OCI-LY1 (cell line): ENCODE results near the gene ACMSD.

Source experiments
- H2AFZ ChIP-seq: fragments of 200-600 bp; sonication (generic), shearing (Covaris generic); 2 replicates; pipeline ENCODE4 v1.6.0; 2014; ENCODE audit warnings: antibody characterized with exemption, mild to moderate bottlenecking, low read length
- H3F3A ChIP-seq: fragments of 200-600 bp; sonication (generic), shearing (Covaris generic); 2 replicates; pipeline ENCODE4 v1.6.0; 2014; ENCODE audit warnings: mild to moderate bottlenecking, antibody characterized with exemption, low read length, moderate library complexity; ENCODE audit not compliant: insufficient read depth
- H3K27ac ChIP-seq: fragments of 200-600 bp; sonication (generic); 2 replicates; pipeline ENCODE4 v1.5.1; 2014; ENCODE audit warnings: low read length, mixed run types, mild to moderate bottlenecking, low read depth; ENCODE audit not compliant: poor library complexity, severe bottlenecking
- H3K27me3 ChIP-seq: fragments of 200-600 bp; sonication (generic); 2 replicates; pipeline ENCODE4 v1.6.0; 2014; ENCODE audit warnings: antibody characterized with exemption, mild to moderate bottlenecking, low read length, moderate library complexity; ENCODE audit not compliant: insufficient read depth
- H3K36me3 ChIP-seq: fragments of 200-600 bp; sonication (generic); 2 replicates; pipeline ENCODE4 v1.6.1; 2014; ENCODE audit warnings: mild to moderate bottlenecking, antibody characterized with exemption, low read length, moderate library complexity, mixed read lengths; ENCODE audit not compliant: insufficient read depth
- H3K4me1 ChIP-seq: fragments of 200-600 bp; sonication (generic); 2 replicates; pipeline ENCODE4 v1.5.1; 2014; ENCODE audit warnings: mild to moderate bottlenecking, low read length, moderate library complexity; ENCODE audit not compliant: insufficient read depth, severe bottlenecking
- H3K4me2 ChIP-seq: fragments of 200-600 bp; sonication (generic), shearing (Covaris generic); 2 replicates; pipeline ENCODE4 v1.6.1; 2014; ENCODE audit warnings: low read length
- H3K4me3 ChIP-seq: fragments of 200-600 bp; sonication (generic); 2 replicates; pipeline ENCODE4 v1.5.1; 2014; ENCODE audit warnings: low read length, low read depth, mild to moderate bottlenecking, mixed read lengths; ENCODE audit not compliant: poor library complexity, severe bottlenecking
- H3K79me2 ChIP-seq: fragments of 200-600 bp; shearing (Covaris generic); 2 replicates; pipeline ENCODE4 v1.6.1; 2016; ENCODE audit warnings: mixed run types, low read length, mixed read lengths; ENCODE audit not compliant: insufficient read depth
- H3K9ac ChIP-seq: fragments of 200-600 bp; sonication (generic), shearing (Covaris generic); 2 replicates; pipeline ENCODE4 v1.6.1; 2014; ENCODE audit warnings: mild to moderate bottlenecking, low read length, mixed read lengths
- H3K9me2 ChIP-seq: fragments of 200-600 bp; sonication (generic), shearing (Covaris generic); 2 replicates; pipeline ENCODE4 v1.6.1; 2014; ENCODE audit warnings: low read depth, mild to moderate bottlenecking, low read length, mixed read lengths
- H3K9me3 ChIP-seq: fragments of 200-600 bp; shearing (Covaris generic); 2 replicates; pipeline ENCODE4 v1.6.1; 2014; ENCODE audit warnings: low read length, mixed read lengths
- H4K20me1 ChIP-seq: fragments of 200-600 bp; sonication (generic), shearing (Covaris generic); 2 replicates; pipeline ENCODE4 v1.6.0; 2016; ENCODE audit warnings: mild to moderate bottlenecking, low read length; ENCODE audit not compliant: insufficient read depth
- EZH2 ChIP-seq: fragments of 200-600 bp; sonication (generic), shearing (Covaris generic); IDR thresholded peaks from 2 replicates; pipeline ENCODE4 v1.8.0; 2017; ENCODE audit warnings: borderline replicate concordance, mixed run types, mild to moderate bottlenecking, antibody characterized with exemption, low read length, moderate library complexity, mixed read lengths
- TF ChIP-seq, protein P1 (sequence below): fragments of 200-600 bp; sonication (generic), shearing (Covaris generic); IDR thresholded peaks from 2 replicates; pipeline ENCODE4 v1.5.1; 2017; ENCODE audit warnings: mild to moderate bottlenecking, antibody characterized with exemption, low read length, moderate library complexity, mixed read lengths

Gene ACMSD

GRCh38 chr2:134852518-134852917, 14.1 kb downstream of the ACMSD start:
- TF ChIP-seq, protein P1, sequence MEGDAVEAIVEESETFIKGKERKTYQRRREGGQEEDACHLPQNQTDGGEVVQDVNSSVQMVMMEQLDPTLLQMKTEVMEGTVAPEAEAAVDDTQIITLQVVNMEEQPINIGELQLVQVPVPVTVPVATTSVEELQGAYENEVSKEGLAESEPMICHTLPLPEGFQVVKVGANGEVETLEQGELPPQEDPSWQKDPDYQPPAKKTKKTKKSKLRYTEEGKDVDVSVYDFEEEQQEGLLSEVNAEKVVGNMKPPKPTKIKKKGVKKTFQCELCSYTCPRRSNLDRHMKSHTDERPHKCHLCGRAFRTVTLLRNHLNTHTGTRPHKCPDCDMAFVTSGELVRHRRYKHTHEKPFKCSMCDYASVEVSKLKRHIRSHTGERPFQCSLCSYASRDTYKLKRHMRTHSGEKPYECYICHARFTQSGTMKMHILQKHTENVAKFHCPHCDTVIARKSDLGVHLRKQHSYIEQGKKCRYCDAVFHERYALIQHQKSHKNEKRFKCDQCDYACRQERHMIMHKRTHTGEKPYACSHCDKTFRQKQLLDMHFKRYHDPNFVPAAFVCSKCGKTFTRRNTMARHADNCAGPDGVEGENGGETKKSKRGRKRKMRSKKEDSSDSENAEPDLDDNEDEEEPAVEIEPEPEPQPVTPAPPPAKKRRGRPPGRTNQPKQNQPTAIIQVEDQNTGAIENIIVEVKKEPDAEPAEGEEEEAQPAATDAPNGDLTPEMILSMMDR = no peak
- Histone ChIP-seq H3K4me2 (no peak overlapping the region), H3F3A (no peaks in the 10 kb centered on the region), H2AFZ (no peak overlapping the region), H3K9me2 (no peaks in the 10 kb centered on the region), H3K79me2 (no peaks in the 10 kb centered on the region), H3K4me3 (no peak overlapping the region), H3K27me3 (no peaks in the 10 kb centered on the region), H3K36me3 (no peaks in the 10 kb centered on the region), H4K20me1 (no peaks in the 10 kb centered on the region), H3K9ac (no peak overlapping the region), H3K4me1 (no peaks in the 10 kb centered on the region), H3K27ac (no peak overlapping the region), H3K9me3 (no peaks in the 10 kb centered on the region)

GRCh38 chr2:134855709-134856108, 17.3 kb downstream of the ACMSD start:
- no peaks in the 10 kb centered on the region for H4K20me1 ChIP-seq
- no peaks in the 10 kb centered on the region for H3K4me1 ChIP-seq
- no peak overlapping the region for H3K4me3 ChIP-seq
- H2AFZ ChIP-seq = no peak overlapping the region
- H3K4me2 ChIP-seq = no peak overlapping the region
- H3K79me2 ChIP-seq = no peaks in the 10 kb centered on the region
- no peak overlapping the region for H3K9ac ChIP-seq
- no peaks in the 10 kb centered on the region for H3K9me3 ChIP-seq
- TF ChIP-seq, protein P1 = no peak
- no peak for TF ChIP-seq EZH2
- no peak overlapping the region for H3K27ac ChIP-seq
- H3F3A ChIP-seq = no peaks in the 10 kb centered on the region
- H3K36me3 ChIP-seq = no peaks in the 10 kb centered on the region
- no peaks in the 10 kb centered on the region for H3K27me3 ChIP-seq
- no peaks in the 10 kb centered on the region for H3K9me2 ChIP-seq

- Histone ChIP-seq H3K9me2 (no peaks in the 10 kb centered on the region), H2AFZ (no peak overlapping the region), H3K4me3 (no peak overlapping the region), H4K20me1 (no peaks in the 10 kb centered on the region), H3K79me2 (no peaks in the 10 kb centered on the region), H3K27ac (no peak overlapping the region), H3K9me3 (no peaks in the 10 kb centered on the region), H3K4me1 (no peaks in the 10 kb centered on the region), H3K27me3 (no peaks in the 10 kb centered on the region), H3K36me3 (no peaks in the 10 kb centered on the region), H3K9ac (no peak overlapping the region), H3K4me2 (no peak overlapping the region), H3F3A (no peaks in the 10 kb centered on the region)
- no peak for TF ChIP-seq EZH2
- TF ChIP-seq, protein P1 = no peak
Measured at GRCh38 chr2:134858245-134858644, 19.8 kb downstream of the ACMSD start.
